Measurements from ENCODE around the gene ZNF138.

Gene ZNF138

DNA sequence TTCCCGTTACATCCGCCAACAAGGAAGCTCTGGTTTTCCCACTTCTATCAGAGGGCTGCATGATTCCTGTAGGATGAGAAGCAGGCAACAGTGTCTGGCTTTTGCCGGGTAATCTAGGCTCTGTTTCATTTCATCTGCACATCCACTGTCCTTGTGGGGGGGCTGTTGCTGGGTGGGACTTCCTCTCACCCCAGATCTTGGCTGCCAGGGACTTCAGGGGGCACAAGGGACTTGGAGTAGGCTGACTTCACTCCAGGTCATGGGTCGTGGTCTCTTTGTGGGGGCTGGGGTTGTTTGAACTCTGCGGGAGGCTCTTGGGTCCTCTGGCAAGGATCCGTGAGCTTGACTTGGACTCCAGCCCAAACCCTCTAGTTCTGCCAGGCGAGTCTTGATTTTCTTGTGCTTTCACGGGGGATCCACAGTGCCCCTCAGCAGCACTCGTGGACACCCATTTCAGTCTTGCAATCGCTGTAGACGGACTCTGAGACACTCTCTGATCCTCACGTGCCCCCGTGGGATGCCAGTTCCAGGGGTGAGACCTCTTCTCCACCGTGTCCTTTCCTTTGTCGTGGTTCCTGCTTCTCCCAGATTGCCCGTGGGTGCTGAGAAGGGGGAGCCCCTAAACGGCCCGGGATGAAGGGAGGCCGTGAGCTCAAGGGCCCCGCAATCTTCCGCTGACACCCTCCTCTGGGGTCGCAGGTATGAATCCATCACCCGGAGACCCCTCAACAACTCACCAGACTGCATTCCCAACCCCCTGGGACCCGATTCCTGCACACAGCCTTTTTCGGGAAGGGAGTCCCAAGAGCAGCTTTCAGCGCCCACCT, 87.4 kb downstream of the ZNF138 start:
- TF ChIP-seq, protein P1, sequence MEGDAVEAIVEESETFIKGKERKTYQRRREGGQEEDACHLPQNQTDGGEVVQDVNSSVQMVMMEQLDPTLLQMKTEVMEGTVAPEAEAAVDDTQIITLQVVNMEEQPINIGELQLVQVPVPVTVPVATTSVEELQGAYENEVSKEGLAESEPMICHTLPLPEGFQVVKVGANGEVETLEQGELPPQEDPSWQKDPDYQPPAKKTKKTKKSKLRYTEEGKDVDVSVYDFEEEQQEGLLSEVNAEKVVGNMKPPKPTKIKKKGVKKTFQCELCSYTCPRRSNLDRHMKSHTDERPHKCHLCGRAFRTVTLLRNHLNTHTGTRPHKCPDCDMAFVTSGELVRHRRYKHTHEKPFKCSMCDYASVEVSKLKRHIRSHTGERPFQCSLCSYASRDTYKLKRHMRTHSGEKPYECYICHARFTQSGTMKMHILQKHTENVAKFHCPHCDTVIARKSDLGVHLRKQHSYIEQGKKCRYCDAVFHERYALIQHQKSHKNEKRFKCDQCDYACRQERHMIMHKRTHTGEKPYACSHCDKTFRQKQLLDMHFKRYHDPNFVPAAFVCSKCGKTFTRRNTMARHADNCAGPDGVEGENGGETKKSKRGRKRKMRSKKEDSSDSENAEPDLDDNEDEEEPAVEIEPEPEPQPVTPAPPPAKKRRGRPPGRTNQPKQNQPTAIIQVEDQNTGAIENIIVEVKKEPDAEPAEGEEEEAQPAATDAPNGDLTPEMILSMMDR (IDR thresholded peaks at IDR 0.05; ENCODE audit: borderline replicate concordance, control extremely low read depth, extremely low read depth, insufficient read depth, missing control alignments), result no peak
- peak; percentile 24 for DNase-seq (ENCODE audit: low spot score)
- in situ Hi-C loops (cut with MboI; ENCODE audit: low sequenced_read_pairs, unreplicated experiment), result no loop called here

DNA sequence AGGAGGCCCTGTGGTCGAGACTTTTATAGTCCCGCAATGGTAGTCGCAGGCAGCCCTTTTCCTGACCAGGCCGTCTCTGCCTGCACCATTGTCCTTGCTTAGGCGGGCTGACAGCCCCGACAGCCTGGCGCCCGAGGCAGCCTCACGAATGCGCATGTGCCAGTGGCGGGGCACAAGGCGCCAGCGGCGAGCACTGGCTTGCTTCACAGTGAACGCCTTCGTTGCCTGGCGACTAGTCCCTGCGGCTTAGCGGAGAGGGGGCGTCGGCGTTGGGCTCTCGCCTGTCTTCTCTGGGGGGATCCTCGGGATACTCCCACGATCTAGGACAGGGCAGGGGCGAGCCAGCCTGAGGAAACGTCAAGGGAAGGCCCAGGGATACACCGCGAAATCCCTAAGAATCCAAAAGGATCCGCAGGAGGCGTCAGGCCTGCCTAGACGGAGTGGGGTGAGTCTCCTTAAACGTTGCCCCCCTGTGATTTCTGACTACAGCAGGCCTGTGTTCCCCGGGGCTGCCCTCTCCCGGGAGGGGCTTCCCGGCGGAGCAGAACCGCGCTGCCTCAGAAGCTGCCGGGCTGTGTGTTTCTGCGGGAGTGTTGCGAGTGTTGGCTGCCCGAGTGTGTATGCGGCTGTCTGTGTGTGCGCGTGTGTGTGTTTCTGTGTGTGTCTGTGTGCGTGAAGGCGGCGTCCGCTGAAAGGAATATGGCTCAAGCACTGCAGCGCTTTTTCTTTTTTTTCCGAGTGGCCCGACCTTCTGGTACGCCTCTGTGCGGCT, 88.3 kb downstream of the ZNF138 start:
- peak; percentile 28 for DNase-seq (ENCODE audit: low spot score)
- in situ Hi-C loops (cut with MboI; ENCODE audit: low sequenced_read_pairs, unreplicated experiment), result no loop called here
- TF ChIP-seq, protein P1 (IDR thresholded peaks at IDR 0.05; ENCODE audit: borderline replicate concordance, control extremely low read depth, extremely low read depth, insufficient read depth, missing control alignments), result no peak

Measured in GM13976 (cell line).